TTC549 (cell line): ENCODE measurements around the gene ASS1.
"Not testable (repeated sequence)": the region's sequence is repeated elsewhere in the genome, so short reads cannot be mapped to it uniquely, and the experiment has no call there.

Source experiments
- FAIRE-seq: peaks from 2 replicates; lab custom pipeline; 2012; peaks lifted over from hg19 to GRCh38; lab: Jason Lieb, UNC

The ASS1 gene

DNA sequence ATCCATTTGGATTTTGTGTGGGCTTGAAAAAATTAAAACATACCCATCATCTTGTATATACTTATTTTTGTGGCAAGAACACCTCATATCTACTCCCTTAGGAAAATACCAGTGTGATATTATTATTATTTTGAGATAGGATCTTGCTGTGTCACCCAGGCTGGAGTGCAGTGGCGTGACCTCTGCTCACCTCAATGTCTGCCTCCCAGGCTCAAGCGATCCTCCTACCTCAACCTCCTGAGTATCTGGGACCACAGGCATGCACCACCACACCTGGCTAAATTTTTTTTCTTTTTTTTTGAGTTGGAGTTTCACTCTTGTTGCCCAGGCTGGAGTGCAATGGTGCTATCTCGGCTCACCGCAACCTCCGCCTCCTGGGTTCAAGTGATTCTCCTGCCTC lies 10.1 kb upstream of the ASS1 start:
- not testable (repeated sequence) for FAIRE-seq

DNA sequence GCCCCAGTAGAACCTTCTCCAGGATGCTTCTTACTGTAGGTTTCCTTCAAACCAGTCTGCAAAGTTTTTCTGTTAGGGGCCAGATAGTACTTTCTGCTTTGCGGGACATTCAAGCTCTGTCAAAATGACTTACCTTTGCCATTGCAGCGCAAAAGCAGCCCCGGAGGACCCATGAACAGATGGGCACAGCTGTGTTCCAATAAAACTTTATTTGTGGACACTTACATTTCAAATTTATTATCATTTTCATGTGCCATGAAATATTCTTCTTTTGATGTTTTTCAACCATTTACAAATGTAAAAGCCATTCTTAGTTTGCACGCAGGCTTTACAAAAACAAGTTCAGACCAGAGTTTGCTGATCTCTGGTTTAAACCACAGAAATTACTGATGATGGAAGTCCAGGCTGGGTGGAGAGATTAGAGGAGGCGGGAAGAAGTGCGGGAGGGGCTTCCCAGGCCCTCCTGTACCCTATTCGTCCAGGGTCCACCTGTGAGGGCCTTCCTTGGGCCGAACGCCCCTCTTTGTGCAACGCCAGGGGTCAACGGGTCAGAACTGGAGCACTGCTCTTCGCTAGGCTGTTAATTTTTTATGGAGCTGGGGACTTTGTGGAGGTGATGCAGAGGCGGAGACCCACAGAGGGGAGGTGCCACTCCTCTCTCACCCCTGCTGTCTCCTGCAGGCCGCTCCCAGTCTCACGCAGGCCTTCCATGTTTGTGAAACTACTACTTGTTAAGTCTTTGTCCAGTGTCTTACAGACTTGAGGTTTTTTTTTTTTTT lies 7.6 kb upstream of the ASS1 start:
- FAIRE-seq, result no peak

DNA sequence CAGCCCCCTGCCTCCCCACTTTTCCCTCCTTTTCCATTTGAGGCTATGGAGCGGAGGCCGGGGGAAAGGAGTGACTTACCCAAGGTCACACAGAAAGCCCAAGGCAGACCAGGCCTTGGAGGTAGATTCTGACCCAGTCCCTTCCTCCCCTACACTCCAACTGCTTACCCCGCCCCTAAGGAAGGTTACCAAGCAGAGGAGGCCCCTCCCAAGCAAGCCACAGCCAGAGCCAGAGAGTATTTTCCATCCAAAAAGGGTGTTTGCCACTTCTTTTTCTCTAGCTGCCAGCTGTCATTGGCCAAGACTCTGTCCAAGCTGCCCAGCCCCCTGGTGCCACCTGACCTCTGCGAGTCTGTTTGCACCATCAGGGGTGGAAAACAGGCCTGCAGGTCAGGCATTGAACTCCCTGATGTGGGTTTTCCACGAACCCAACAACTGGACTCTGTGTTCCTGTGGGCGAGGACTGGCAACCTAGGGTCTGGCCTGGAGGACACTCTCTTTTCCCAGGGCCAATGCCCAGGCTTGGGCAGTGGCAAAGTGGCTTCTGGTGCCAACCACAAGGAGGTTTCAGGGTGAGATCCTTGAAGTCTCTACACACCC lies 6.3 kb upstream of the ASS1 start:
- no peak for FAIRE-seq

DNA sequence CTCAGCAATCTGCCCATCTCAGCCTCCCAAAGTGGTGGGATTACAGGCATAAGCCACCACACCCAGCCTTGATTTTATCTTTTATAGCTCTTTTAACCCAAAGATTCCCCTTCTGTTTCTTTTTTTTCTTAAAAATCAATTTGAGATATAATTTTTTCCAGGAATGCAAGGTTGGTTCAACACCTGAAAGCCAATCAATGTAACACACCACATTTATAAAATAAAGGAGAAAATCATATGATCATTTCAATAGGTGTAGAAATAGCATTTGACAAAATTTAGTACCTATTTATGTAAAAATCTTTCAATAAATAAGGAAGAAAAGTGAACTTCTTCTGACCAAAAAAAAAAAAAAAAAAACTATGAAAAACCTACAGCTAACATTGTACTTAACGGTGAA lies 3.7 kb upstream of the ASS1 start:
- FAIRE-seq, result no peak

DNA sequence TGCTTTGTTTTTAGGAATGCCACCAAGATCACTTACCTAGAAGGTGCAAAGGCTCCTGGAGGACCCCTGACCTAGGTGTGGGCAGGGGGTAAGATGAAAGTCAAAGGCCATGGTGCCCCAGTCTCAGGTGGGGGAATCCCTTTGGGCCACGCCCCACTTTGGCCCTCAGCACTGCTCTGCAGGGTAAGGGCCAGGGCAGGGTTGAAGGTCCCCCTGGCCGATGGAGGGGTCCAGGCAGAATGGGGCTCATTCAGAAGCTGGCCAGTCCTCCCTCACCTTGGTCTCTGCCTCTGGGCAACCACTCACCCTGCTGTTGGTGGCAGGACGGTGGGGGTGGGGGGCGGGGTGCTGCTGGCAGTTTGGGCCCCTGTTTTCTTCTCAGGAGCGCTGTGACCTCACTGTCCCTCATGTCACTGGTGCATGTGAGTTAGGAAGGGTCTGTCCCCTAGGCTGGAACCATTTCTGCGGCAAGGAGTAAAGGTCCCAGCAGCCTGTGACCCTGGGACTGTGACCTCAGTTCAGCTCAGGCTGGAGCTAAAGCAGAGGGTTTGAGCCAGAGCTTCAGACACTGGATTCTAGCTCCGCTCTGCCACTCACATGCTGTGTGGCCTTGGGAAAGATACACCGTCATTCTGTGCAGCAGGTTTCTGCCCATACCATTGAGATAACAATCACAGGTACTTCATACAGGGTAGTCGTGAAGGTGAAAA lies 1.9 kb upstream of the ASS1 start:
- no peak for FAIRE-seq

DNA sequence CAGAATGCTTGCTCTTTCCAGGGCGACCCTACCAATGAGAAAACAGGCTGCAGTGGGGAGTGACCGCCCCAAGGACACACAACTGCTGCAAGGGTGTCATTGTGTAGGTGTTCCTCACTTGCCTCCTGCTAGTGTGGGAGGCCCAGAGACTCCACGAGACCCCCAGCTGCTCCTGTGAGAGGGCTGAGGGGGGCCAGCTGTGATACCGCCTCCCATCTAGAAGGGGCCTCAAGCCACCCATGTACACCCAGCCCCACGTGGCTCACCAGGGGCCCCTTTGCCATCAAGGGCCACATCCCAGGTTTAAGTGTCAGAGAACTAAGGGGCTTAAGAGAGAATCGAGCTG lies 1.3 kb upstream of the ASS1 start:
- FAIRE-seq, result no peak

DNA sequence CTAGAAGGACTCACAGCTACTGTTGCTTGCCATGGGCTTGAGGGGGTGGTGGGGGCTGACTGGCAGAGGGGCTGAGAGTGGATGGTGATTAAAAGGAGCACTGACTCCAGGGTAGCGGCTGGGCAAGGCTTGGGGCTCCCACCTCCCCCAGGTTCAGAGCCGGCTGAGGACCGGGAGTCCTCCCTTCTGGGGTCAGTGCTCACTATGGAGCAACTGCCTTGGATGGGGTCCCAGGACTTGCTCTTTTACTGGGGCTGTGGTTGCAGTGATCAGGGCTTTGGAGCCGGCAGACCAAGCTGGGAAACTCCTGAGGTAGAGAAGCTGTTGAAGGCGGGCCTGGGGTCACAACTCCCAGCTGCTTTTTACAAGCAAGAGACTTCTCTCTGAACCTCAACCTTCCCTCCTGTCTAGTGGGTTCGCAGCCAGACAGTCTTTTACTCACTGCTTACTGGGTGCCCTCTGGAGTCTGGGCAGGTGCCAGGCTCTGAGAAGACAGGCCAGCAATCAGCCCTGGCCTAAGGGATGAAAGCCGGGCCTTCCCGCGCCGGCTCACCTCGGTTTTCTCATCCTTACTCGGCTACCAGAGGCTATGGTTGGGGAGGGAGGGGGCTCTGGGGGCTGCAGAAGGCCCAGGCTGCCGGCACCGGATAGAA lies 795 bp upstream of the ASS1 start:
- FAIRE-seq, result no peak

DNA sequence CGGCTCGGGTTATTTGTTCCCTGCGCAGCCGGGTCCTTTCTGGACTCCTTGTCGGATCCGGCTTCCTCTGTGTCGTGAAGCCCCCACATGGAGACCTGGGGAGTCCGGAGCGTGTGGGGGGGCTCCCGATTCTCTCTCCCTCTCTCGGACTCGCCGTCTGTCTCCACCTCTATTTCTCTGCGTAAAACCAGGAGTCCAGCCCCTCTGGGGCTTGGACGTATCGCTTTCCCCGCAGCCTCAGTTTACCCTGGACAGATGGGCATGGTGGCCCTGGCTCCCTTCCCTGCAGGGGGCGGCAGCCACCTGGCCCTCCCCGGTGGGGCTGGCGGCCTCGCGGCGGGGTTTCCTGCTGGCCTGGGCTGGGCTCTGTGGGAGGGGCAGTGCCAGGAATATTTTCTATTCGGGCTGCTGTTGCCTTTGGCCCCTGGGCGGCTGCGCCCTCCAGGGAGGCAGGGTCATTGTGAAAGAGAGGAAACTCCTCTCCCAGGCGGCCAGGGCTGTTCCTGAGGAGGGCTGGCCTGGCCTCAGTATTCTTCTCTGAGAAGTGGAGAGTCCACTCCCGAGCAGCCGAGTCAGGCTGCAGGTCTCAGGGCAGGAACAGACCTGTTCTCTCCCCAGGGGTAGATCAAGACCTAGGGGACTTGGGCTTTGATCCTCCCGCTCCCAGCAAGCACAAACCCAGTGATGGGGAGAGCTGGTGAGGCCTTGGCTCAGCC lies 665 bp downstream of the ASS1 start:
- FAIRE-seq, result no peak

DNA sequence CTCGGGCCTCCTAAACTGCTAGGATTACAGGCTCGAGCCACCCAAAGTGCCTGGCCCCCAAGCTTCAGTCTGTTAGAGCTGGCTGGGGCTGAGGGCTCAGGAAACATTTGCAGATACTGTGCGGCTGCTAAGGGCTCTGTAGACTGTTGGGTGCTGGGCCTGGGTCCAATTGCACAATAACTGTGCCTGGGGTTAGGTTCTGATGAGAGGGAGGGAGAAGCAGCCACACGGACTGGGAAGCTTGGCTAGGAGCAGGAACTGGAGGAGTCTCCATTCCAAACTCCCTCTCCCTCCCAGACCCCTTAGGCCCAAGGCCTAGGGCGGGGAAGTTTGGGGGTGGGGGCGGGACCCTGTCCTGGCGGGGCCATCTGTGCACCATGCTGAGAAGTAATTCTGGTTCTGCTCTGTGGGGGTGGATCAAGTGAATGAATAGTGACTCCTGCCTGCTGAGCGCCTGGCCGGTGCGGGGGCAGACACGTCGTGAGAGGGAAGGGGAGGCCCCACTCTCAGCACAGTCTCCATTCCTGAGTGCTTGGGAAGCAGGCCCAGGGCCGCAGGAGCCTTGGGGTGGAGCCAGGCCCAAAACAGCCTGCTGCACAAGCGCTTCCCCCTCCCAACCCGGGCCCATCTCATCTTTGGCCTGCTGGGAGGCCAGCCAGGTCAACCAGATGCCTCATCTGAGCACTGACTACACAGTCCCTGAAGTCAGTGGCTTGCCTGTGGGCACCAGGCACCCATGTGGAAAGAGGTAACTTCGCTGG lies 1.5 kb downstream of the ASS1 start:
- FAIRE-seq, result no peak

DNA sequence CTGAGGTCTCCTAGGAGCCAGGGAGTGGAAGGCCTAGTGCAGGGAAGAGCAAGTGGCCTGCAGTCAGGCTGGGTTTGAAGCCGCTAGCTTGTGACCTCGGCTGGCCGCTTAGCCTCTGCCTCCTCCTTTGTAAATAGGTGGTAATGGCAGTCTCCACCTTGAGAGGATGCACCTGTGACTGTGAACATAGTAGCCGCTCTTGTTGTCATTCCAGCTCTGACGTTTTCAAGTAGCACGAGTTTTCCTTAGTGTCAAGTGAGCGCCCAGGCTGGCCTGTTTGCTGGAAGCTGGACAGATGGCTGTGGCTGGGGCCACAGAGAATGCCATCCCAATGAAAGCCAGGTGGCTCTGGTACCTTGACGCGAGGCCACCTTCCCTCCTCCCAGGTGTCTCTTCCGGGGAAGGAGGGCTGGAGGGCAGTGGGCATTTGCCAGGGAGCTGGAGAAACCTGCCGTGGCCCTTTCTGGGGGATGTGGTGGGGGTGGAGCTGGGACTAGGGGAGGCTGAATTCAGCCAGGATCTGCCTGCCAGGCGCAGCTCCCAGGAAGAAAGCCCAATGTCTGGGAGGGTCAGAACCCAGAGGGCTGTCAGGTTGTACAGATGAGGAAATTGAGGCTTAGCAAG lies 2.5 kb downstream of the ASS1 start:
- no peak for FAIRE-seq

DNA sequence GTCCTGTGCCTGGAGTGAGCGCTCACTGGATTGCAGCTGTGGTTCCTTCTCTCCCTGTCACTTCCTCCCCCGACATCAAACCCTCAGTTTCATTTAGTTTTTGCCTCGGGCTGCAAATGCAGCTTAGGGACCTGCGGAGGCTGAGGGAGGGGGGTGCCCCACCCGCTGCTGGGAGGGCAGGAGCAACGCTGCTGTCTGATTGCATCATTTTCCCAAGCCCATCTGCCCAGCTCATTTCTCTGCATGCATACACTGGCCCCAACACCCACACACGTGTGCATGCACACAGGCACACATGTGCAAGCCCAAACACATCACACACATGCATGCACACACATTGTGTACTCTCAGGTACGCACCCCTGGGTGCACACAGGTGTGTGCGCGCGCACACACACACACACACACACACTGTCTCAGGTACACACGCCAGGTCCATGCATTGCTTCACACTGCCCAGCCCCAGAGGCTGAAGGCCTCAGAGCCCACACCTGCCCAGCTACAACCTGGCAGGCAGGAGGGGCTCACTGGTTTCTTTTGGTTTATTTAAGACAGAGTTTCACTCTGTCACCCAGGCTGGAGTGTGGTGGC lies 3.4 kb downstream of the ASS1 start:
- FAIRE-seq, result no peak

DNA sequence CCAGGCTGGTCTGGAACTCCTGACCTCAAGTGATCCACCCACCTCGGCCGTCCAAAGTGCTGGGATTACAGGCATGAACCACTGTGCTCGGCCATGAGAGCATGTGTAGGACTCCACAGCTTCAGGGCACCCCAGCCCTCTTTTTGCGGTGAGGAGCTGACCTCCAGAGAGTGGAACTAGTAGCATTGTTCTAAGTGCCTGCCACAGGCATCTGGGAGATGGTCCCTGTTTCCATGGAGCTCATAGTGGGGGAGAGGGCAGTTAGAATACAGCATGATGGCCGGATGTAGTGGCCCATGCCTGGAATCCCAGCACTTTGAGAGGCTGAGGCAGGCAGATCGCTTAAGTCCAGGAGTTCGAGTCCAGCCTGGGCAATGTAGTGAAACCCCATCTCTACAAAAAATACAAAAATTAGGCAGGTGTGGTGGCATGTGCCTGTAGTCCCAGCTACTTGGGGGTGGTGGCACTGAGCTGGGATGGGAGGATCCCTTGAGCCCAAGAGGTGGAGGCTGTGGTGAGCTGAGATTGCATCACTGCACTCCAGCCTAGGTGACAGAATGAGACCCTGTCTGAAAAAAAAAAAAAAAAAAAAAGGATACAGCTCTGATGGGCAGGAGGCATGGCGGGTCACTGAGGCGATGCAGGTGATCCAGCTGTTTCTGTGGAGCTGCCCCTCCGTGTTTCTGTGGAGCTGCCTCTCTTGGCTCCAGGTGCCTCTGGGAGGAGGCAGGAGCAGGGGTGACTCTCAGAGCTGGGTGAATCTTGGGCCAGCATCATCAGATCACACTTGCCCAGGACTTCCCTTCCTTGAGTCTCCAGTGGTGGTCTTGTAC lies 4.2 kb downstream of the ASS1 start:
- no peak for FAIRE-seq

DNA sequence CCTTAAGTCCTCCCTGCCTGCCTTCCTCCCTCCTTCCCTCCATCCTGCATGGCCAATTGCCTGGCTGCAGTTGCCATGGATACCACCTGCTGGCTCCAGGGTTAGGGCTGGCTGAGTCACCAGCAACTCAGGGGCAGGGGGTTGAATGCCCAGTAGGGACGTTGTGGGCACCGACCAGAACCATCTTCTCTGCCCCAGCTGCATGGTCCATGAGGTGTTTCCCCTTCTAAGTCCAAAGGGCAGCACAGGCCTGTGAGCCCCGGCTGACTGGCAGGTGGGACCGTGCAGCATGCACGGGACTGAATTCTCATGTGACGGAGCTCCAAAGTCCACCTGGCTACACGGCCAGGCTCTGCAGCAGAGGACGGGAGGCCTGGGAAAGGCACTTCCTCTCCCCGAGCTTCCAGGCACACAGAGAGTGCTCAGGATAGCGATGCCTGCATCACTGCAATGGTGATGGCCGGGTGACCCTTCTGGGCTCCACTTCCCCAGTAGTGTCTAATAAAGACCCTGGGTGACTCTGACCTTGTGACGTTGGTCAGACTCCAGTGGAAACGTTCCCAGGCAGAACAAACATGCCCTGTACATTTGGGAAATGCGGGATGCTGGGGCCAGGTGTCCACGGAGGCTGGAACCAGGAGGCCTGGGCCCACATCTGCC lies 5.7 kb downstream of the ASS1 start:
- no peak for FAIRE-seq

DNA sequence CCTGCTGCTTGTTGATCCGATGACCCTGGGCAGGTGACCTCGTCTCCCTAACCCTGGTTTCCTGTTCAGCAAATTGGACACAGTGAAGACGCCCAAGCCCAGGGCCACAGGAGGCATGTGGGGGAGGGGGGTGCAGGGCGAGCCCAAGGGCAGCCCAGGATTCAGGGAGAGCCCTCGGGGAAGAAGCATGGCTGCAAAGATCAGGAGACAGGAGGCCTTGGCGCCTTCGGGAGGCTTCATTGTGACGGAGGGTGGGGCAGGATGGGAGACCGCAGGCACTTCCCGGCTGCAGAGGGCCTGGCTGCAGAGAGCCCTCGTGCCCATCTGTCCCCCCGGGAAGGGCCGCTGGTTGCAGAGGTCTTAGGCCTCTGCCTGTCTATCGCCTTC lies 6.2 kb downstream of the ASS1 start:
- no peak for FAIRE-seq

DNA sequence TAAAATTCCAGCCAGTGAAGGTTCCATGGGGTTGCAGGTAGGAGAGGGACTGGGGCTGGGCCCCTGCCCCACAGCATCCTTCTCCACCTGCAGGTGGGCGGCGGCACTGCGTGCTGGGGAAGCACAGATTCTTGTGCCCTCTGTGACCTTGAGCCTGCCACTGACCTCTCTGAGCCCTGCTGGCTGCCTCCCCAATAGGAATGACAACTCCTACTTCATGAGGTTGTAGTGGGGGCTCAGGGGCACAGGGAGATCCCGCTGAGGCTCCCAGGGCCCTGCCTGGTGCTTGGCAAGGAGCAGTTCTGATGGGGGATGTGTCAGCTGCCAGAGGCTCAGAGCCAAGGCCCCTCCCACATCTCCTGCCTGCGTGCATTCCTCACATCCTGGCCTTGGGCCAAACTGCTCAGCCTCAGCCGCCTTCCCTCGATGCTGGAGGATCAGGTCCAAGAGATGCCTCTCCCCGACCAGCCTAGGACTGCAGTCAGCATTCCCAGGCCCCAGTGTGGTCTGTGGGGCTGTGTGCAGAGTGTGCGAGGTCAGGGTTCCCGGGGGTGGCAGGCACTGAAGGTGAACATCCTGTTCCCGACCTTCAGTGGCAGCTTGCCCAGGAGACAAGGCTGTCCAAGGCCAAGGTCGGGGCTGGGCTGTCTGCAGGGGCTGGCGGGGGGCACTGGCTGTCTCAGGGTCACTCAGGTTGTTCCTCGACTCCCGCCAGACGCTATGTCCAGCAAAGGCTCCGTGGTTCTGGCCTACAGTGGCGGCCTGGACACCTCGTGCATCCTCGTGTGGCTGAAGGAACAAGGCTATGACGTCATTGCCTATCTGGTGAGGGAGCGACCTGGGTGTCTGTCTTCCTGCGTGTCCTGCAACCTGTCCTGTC lies 7.0 kb downstream of the ASS1 start:
- FAIRE-seq, result no peak

DNA sequence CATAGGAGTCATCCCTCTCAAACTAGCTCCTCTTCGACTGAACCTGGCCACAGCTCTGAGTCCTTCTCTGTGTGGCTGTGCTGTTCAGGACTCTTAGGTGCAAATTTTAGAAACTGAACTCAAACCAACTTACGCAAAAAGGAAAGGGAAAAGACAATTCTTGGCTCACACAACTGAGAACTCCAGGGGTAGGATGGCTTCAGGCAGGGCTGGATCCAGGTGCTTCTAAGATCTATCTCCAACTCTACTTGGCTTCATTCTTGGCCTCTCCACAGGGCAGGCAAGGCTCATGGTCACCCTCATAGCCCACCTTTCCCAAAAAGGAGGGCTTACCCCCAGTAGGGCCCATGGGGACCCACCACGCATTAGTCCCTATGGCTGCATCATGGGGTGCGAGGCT lies 8.1 kb downstream of the ASS1 start:
- FAIRE-seq, result no peak

DNA sequence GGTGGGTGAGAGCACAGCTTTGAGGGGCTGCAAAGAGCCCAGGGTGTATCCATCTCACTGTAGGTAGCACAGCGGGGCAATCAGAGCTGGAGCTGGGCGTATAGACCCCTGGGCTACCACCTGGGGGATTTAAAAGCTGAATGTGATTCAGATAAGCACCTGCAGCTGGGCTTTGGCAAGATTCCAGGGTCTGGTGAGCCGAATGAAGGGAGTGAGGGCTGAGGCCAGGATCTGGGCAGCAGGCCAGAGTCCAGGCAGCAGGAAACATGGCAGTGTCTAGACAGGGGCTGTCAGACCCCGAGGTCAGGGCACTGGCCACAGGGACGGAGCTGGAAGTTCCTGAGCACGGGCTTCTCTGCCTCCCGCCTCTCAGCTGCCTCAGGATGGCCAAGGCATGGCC lies 8.7 kb downstream of the ASS1 start:
- FAIRE-seq, result no peak

DNA sequence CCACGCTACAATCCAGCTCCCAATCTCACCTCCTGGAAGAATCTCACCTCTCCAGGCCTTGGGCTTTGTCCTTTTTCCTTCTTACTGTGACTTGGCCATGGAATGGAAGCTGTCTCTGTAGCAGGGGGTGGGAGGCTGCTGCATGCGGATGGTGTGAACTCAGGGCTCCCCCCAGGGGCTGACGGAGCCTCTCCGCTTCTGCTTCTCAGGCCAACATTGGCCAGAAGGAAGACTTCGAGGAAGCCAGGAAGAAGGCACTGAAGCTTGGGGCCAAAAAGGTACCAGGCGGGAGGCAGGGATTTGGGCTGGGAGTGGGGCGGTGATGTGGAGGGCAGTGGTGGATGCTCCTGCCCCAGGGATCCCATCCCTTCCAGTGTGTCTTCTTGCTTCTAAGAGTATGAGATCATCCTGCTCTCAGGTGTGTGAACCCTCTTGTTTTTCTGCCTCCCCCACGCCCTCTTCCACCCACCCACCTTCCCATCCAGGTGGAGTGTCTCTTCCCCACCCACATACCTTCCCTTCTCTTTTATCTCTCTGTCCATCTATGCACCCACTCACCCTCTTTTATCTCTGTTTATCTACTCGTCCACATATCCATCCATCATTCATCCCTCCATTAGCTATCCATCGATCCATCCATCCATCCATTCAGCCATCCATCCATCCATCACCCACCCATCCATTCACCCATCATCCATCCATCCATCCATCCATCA lies 9.5 kb downstream of the ASS1 start:
- no peak for FAIRE-seq
